HepG2 (cell line): ENCODE measurements around the gene SLC13A3. TPM values are rescaled to one million over a fixed set of nuclear protein-coding genes. Genes with fewer than 3 reads are reported as not detected.

Experiments
- CREM ChIP-seq, 2 experiments: sonication (generic) in 1 of 2; formaldehyde crosslinking in 1 of 2; IDR thresholded peaks; 2 replicates each; pipeline versions ENCODE4 v1.4.0 to v1.6.1; 2016 to 2020; ENCODE audit warnings: antibody characterized with exemption in 1 of 2, mild to moderate bottlenecking in 1 of 2, missing genetic modification reagents in 1 of 2
- HMG20A ChIP-seq: IDR thresholded peaks from 2 replicates; pipeline ENCODE4 v1.6.1; 2016; ENCODE audit warnings: borderline replicate concordance
- IKZF4 ChIP-seq: sonication (generic); formaldehyde crosslinking; IDR thresholded peaks from 2 replicates; pipeline ENCODE4 v1.5.1; 2020; ENCODE audit warnings: borderline replicate concordance, mild to moderate bottlenecking, low read depth, missing genetic modification reagents; ENCODE audit errors: not compliant biosample characterization
- IRX3 ChIP-seq: sonication (generic); formaldehyde crosslinking; IDR thresholded peaks from 2 replicates; pipeline ENCODE4 v1.8.1; 2023; ENCODE audit warnings: mild to moderate bottlenecking, low read depth, missing genetic modification reagents, borderline replicate concordance
- KAT8 ChIP-seq: IDR thresholded peaks from 2 replicates; pipeline ENCODE4 v1.6.1; 2016; ENCODE audit warnings: missing genetic modification reagents, missing compliant biosample characterization
- KMT2A ChIP-seq: sonication (generic); formaldehyde crosslinking; IDR thresholded peaks from 2 replicates; pipeline ENCODE4 v1.4.0; 2020; ENCODE audit warnings: missing genetic modification reagents
- PRMT3 ChIP-seq: sonication (generic); formaldehyde crosslinking; IDR thresholded peaks from 2 replicates; pipeline ENCODE4 v1.8.1; 2022; ENCODE audit warnings: low read depth, mild to moderate bottlenecking, moderate library complexity, missing genetic modification reagents, borderline replicate concordance
- TCF7 ChIP-seq: sonication (generic); IDR thresholded peaks from 2 replicates; pipeline ENCODE4 v1.6.1; 2016; ENCODE audit warnings: antibody characterized with exemption, low read depth
- TP53 ChIP-seq: sonication (generic); formaldehyde crosslinking; conservative IDR thresholded peaks from 2 replicates; pipeline ENCODE4 v1.4.0; 2020; ENCODE audit warnings: missing genetic modification reagents
- U2AF2 ChIP-seq: fragments of 200-400 bp; formaldehyde crosslinking; IDR thresholded peaks from 2 replicates; pipeline ENCODE4 v1.6.1; 2017; ENCODE audit warnings: low read depth, mild to moderate bottlenecking, low read length
- ZBTB38 ChIP-seq: sonication (generic); formaldehyde crosslinking; IDR thresholded peaks from 2 replicates; pipeline ENCODE4 v1.5.1; 2020; ENCODE audit warnings: mild to moderate bottlenecking, missing genetic modification reagents
- ZNF124 ChIP-seq: sonication (generic); formaldehyde crosslinking; IDR thresholded peaks from 2 replicates; pipeline ENCODE4 v1.4.0; 2020; ENCODE audit warnings: missing genetic modification reagents
- ZNF44 ChIP-seq: sonication (generic); formaldehyde crosslinking; IDR thresholded peaks from 2 replicates; pipeline ENCODE4 v1.5.1; 2020; ENCODE audit warnings: mild to moderate bottlenecking, missing genetic modification reagents
- ZNF644 ChIP-seq: IDR thresholded peaks from 2 replicates; pipeline ENCODE4 v1.6.1; 2016; ENCODE audit warnings: low read depth
- ZNF879 ChIP-seq: sonication (generic); formaldehyde crosslinking; IDR thresholded peaks from 2 replicates; pipeline ENCODE4 v1.8.1; 2023; ENCODE audit warnings: missing genetic modification reagents
- ZSCAN29 ChIP-seq: sonication (generic); formaldehyde crosslinking; conservative IDR thresholded peaks from 2 replicates; pipeline ENCODE4 v1.4.0; 2020; ENCODE audit warnings: mild to moderate bottlenecking, missing genetic modification reagents
- polyA plus RNA-seq, 8 experiments: library from polyadenylated mRNA; depleted of rRNA in 3 of 8; stranded (reverse) in 7 of 8; unstranded in 1 of 8; fragments of >200 nt; fragmentation: Illumina TruSeq in 4 of 8; extraction: Trizol in 4 of 8; gene quantifications; 2 replicates each; pipeline versions ENCODE4 v1.2.1 to v1.2.3, GENCODE V29; 2011 to 2016; ENCODE audit warnings: low read depth in 4 of 8, missing spikeins in 1 of 8, mixed read lengths in 1 of 8; ENCODE audit not compliant: insufficient read depth in 1 of 8
- total RNA-seq, 5 experiments: library from RNA; depleted of rRNA; stranded (reverse); fragments of >200 nt; fragmentation: Illumina TruSeq; extraction: Trizol; gene quantifications; 2 replicates each; pipeline ENCODE4 v1.2.3, GENCODE V29; 2016; ENCODE audit warnings: low read depth in 1 of 5
- TF ChIP-seq, protein P1 (sequence below), 2 experiments: IDR thresholded peaks; 2 replicates each; pipeline ENCODE4 v1.6.1; 2011 to 2012; ENCODE audit warnings: low read length in 2 of 2, borderline replicate concordance in 1 of 2, low read depth in 1 of 2, mild to moderate bottlenecking in 1 of 2, moderate library complexity in 1 of 2
- TF ChIP-seq, protein P2 (sequence below): sonication (generic); formaldehyde crosslinking; IDR thresholded peaks from 2 replicates; pipeline ENCODE4 v1.9.0; 2021; ENCODE audit warnings: missing genetic modification reagents, borderline replicate concordance
- TF ChIP-seq, protein P3 (sequence below): sonication (generic); formaldehyde crosslinking; IDR thresholded peaks from 2 replicates; pipeline ENCODE4 v1.4.0; 2020; ENCODE audit warnings: low read depth, missing genetic modification reagents

Gene SLC13A3
- total and polyA plus RNA-seq, 2 of the 13 experiments (the other 11 are each of a cell fraction or from before 2014, with no cell fraction given) = 66.5 to 76.0 TPM

DNA sequence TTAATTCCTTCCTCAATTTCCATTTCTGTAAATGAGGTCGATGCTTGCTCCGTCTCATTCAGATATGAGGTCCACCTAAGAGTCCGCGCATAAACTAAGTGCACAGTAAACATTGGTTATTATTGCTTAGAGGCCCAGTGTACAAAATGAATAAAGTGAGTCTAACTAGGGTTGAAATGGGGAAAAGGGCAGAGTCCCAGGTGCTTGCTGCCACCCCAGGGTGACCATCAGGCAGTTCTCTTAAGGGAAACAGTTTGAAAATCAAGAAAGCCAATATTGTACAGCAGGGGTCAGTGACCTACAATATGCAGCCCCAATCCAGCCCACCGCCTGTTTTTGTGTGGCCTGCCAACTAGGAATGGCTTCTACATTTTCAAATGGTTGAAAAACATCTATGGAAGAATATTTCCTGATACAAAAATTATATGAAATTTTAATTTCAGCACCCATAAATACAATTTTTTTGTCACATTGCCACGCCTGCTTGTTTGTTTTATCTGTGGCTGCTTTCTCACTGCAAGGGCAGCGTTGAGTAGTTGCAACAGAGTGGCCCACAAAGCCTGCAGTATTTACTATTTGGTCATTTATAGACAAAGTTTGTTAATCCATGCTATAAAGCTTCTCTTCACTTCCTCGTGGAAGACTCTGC is 43.3 kb downstream of the SLC13A3 start (continued):
- TF ChIP-seq, protein P1, sequence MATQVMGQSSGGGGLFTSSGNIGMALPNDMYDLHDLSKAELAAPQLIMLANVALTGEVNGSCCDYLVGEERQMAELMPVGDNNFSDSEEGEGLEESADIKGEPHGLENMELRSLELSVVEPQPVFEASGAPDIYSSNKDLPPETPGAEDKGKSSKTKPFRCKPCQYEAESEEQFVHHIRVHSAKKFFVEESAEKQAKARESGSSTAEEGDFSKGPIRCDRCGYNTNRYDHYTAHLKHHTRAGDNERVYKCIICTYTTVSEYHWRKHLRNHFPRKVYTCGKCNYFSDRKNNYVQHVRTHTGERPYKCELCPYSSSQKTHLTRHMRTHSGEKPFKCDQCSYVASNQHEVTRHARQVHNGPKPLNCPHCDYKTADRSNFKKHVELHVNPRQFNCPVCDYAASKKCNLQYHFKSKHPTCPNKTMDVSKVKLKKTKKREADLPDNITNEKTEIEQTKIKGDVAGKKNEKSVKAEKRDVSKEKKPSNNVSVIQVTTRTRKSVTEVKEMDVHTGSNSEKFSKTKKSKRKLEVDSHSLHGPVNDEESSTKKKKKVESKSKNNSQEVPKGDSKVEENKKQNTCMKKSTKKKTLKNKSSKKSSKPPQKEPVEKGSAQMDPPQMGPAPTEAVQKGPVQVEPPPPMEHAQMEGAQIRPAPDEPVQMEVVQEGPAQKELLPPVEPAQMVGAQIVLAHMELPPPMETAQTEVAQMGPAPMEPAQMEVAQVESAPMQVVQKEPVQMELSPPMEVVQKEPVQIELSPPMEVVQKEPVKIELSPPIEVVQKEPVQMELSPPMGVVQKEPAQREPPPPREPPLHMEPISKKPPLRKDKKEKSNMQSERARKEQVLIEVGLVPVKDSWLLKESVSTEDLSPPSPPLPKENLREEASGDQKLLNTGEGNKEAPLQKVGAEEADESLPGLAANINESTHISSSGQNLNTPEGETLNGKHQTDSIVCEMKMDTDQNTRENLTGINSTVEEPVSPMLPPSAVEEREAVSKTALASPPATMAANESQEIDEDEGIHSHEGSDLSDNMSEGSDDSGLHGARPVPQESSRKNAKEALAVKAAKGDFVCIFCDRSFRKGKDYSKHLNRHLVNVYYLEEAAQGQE (IDR thresholded peaks at IDR 0.05; ENCODE audit: borderline replicate concordance in 1 of 2, low read depth in 1 of 2, low read length in 2 of 2) = no peak
- TF ChIP-seq TCF7 = no peak
- TF ChIP-seq, protein P2, sequence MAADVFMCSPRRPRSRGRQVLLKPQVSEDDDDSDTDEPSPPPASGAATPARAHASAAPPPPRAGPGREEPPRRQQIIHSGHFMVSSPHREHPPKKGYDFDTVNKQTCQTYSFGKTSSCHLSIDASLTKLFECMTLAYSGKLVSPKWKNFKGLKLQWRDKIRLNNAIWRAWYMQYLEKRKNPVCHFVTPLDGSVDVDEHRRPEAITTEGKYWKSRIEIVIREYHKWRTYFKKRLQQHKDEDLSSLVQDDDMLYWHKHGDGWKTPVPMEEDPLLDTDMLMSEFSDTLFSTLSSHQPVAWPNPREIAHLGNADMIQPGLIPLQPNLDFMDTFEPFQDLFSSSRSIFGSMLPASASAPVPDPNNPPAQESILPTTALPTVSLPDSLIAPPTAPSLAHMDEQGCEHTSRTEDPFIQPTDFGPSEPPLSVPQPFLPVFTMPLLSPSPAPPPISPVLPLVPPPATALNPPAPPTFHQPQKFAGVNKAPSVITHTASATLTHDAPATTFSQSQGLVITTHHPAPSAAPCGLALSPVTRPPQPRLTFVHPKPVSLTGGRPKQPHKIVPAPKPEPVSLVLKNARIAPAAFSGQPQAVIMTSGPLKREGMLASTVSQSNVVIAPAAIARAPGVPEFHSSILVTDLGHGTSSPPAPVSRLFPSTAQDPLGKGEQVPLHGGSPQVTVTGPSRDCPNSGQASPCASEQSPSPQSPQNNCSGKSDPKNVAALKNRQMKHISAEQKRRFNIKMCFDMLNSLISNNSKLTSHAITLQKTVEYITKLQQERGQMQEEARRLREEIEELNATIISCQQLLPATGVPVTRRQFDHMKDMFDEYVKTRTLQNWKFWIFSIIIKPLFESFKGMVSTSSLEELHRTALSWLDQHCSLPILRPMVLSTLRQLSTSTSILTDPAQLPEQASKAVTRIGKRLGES (CRISPR knock-in tag) = no peak
- TF ChIP-seq KAT8 (CRISPR knock-in tag) = no peak
- TF ChIP-seq HMG20A (CRISPR knock-in tag) = peak; percentile 46; the same call in 1 of the 2 replicates
- TF ChIP-seq TP53 (CRISPR knock-in tag) = no peak
- TF ChIP-seq PRMT3 (CRISPR knock-in tag) = no peak
- TF ChIP-seq ZNF644 (CRISPR knock-in tag) = no peak
- TF ChIP-seq ZNF879 (CRISPR knock-in tag) = no peak
- TF ChIP-seq ZBTB38 (CRISPR knock-in tag) = no peak
- TF ChIP-seq, protein P3, sequence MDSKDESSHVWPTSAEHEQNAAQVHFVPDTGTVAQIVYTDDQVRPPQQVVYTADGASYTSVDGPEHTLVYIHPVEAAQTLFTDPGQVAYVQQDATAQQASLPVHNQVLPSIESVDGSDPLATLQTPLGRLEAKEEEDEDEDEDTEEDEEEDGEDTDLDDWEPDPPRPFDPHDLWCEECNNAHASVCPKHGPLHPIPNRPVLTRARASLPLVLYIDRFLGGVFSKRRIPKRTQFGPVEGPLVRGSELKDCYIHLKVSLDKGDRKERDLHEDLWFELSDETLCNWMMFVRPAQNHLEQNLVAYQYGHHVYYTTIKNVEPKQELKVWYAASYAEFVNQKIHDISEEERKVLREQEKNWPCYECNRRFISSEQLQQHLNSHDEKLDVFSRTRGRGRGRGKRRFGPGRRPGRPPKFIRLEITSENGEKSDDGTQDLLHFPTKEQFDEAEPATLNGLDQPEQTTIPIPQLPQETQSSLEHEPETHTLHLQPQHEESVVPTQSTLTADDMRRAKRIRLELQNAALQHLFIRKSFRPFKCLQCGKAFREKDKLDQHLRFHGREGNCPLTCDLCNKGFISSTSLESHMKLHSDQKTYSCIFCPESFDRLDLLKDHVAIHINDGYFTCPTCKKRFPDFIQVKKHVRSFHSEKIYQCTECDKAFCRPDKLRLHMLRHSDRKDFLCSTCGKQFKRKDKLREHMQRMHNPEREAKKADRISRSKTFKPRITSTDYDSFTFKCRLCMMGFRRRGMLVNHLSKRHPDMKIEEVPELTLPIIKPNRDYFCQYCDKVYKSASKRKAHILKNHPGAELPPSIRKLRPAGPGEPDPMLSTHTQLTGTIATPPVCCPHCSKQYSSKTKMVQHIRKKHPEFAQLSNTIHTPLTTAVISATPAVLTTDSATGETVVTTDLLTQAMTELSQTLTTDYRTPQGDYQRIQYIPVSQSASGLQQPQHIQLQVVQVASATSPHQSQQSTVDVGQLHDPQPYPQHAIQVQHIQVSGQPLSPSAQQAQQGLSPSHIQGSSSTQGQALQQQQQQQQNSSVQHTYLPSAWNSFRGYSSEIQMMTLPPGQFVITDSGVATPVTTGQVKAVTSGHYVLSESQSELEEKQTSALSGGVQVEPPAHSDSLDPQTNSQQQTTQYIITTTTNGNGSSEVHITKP (CRISPR knock-in tag) = no peak
- TF ChIP-seq CREM (IDR thresholded peaks at IDR 0.05) = no peak; the same call in 1 of the 2 replicates
- no peak for TF ChIP-seq CREM (CRISPR knock-in tag; IDR thresholded peaks at IDR 0.05)
- TF ChIP-seq ZNF44 (CRISPR knock-in tag) = peak; percentile 72; the same call in 1 of the 2 replicates
- no peak for TF ChIP-seq IKZF4 (CRISPR knock-in tag)
- TF ChIP-seq KMT2A (CRISPR knock-in tag) = no peak
- TF ChIP-seq ZSCAN29 (CRISPR knock-in tag) = no peak
- no peak for TF ChIP-seq U2AF2
- 0 out of 2 replicates have a peak, but pooled peaks have one; percentile 16 for TF ChIP-seq IRX3 (CRISPR knock-in tag)
- TF ChIP-seq ZNF124 (CRISPR knock-in tag) = no peak
